ENCODE measurements around the gene CALHM3.

Gene CALHM3

GRCh38 chr10:103514244-103514643 lies 35.2 kb upstream of the CALHM3 start:
- no peak overlapping the region for H3K4me2 ChIP-seq (ENCODE audit: low read length)
- H2AFZ ChIP-seq (ENCODE audit: low read length), result no peak overlapping the region
- TF ChIP-seq EZH2 (IDR thresholded peaks at IDR 0.05; ENCODE audit: borderline replicate concordance, low read length), result no peak
- TF ChIP-seq CTCF (IDR thresholded peaks at IDR 0.05; ENCODE audit: low read length), result no peak
- H4K20me1 ChIP-seq (ENCODE audit: insufficient read depth, low read length), result no peaks in the 10 kb centered on the region
- H3K9ac ChIP-seq (ENCODE audit: low read length), result no peak overlapping the region
- no peaks in the 10 kb centered on the region for H3F3A ChIP-seq (ENCODE audit: insufficient read depth, low read length)
- H3K27ac ChIP-seq (ENCODE audit: low read depth, low read length, poor library complexity, severe bottlenecking), result no peak overlapping the region
- no peaks in the 10 kb centered on the region for H3K36me3 ChIP-seq (ENCODE audit: insufficient read depth, low read length)
- no peaks in the 10 kb centered on the region for H3K9me2 ChIP-seq (ENCODE audit: low read depth, low read length)
- H3K9me3 ChIP-seq (ENCODE audit: low read length), result no peaks in the 10 kb centered on the region
- no peak overlapping the region for H3K4me3 ChIP-seq (ENCODE audit: low read depth, low read length, poor library complexity, severe bottlenecking)
- no peaks in the 10 kb centered on the region for H3K27me3 ChIP-seq (ENCODE audit: insufficient read depth, low read length)
- no peaks in the 10 kb centered on the region for H3K4me1 ChIP-seq (ENCODE audit: insufficient read depth, low read length, severe bottlenecking)
- H3K79me2 ChIP-seq (ENCODE audit: insufficient read depth, low read length), result no peaks in the 10 kb centered on the region

GRCh38 chr10:103513380-103514060 lies 34.5 kb upstream of the CALHM3 start:
- TF ChIP-seq CTCF (IDR thresholded peaks at IDR 0.05; ENCODE audit: low read length), result no peak
- no peak for TF ChIP-seq EZH2 (IDR thresholded peaks at IDR 0.05; ENCODE audit: borderline replicate concordance, low read length)
- Histone ChIP-seq H3K9me3 (ENCODE audit: low read length) (no peaks in the 10 kb centered on the region), H3K9me2 (ENCODE audit: low read depth, low read length) (no peaks in the 10 kb centered on the region), H3K4me2 (ENCODE audit: low read length) (no peak overlapping the region), H3K9ac (ENCODE audit: low read length) (no peak overlapping the region), H3K4me3 (ENCODE audit: low read depth, low read length, poor library complexity, severe bottlenecking) (no peak overlapping the region), H3K79me2 (ENCODE audit: insufficient read depth, low read length) (no peaks in the 10 kb centered on the region), H3K36me3 (ENCODE audit: insufficient read depth, low read length) (no peaks in the 10 kb centered on the region), H4K20me1 (ENCODE audit: insufficient read depth, low read length) (no peaks in the 10 kb centered on the region), H2AFZ (ENCODE audit: low read length) (no peak overlapping the region), H3F3A (ENCODE audit: insufficient read depth, low read length) (no peaks in the 10 kb centered on the region), H3K4me1 (ENCODE audit: insufficient read depth, low read length, severe bottlenecking) (no peaks in the 10 kb centered on the region), H3K27me3 (ENCODE audit: insufficient read depth, low read length) (no peaks in the 10 kb centered on the region), H3K27ac (ENCODE audit: low read depth, low read length, poor library complexity, severe bottlenecking) (no peak overlapping the region)

GRCh38 chr10:103512591-103513379 lies 33.7 kb upstream of the CALHM3 start:
- no peaks in the 10 kb centered on the region for H3K9me2 ChIP-seq (ENCODE audit: low read depth, low read length)
- no peaks in the 10 kb centered on the region for H3K9me3 ChIP-seq (ENCODE audit: low read length)
- H3K4me1 ChIP-seq (ENCODE audit: insufficient read depth, low read length, severe bottlenecking), result no peaks in the 10 kb centered on the region
- no peak overlapping the region for H3K4me2 ChIP-seq (ENCODE audit: low read length)
- TF ChIP-seq CTCF (IDR thresholded peaks at IDR 0.05; ENCODE audit: low read length) (no peak), EZH2 (IDR thresholded peaks at IDR 0.05; ENCODE audit: borderline replicate concordance, low read length) (no peak)
- no peaks in the 10 kb centered on the region for H3K27me3 ChIP-seq (ENCODE audit: insufficient read depth, low read length)
- H3K27ac ChIP-seq (ENCODE audit: low read depth, low read length, poor library complexity, severe bottlenecking), result no peak overlapping the region
- H3K4me3 ChIP-seq (ENCODE audit: low read depth, low read length, poor library complexity, severe bottlenecking), result no peak overlapping the region
- no peaks in the 10 kb centered on the region for H4K20me1 ChIP-seq (ENCODE audit: insufficient read depth, low read length)
- no peaks in the 10 kb centered on the region for H3K79me2 ChIP-seq (ENCODE audit: insufficient read depth, low read length)
- H3K36me3 ChIP-seq (ENCODE audit: insufficient read depth, low read length), result no peaks in the 10 kb centered on the region
- no peaks in the 10 kb centered on the region for H3F3A ChIP-seq (ENCODE audit: insufficient read depth, low read length)
- H2AFZ ChIP-seq (ENCODE audit: low read length), result no peak overlapping the region
- no peak overlapping the region for H3K9ac ChIP-seq (ENCODE audit: low read length)

Measured in OCI-LY1 (cell line).